Keratinocyte (primary cell): ENCODE measurements around the gene DLX3. TPM values are rescaled to one million over a fixed set of nuclear protein-coding genes. Genes with fewer than 3 reads are reported as not detected.

Source experiments
- DNase-seq: peaks from one replicate; pipeline ENCODE4 v3.0.0-alpha.2; 2011; ENCODE audit warnings: low read depth, missing footprints, low spot score
- FAIRE-seq: peaks from 2 replicates; lab custom pipeline; 2011; peaks lifted over from hg19 to GRCh38; lab: Jason Lieb, UNC
- H2AFZ ChIP-seq: 2 replicates; pipeline ENCODE4 v1.6.0; 2012; ENCODE audit warnings: low read length, control low read depth, inconsistent platforms; ENCODE audit not compliant: control insufficient read depth
- H3K27ac ChIP-seq: 2 replicates; pipeline ENCODE4 v1.5.1; 2011; ENCODE audit warnings: low read length; ENCODE audit not compliant: control insufficient read depth, insufficient read depth
- H3K27me3 ChIP-seq: 3 replicates; pipeline ENCODE4 v1.6.0; 2011; ENCODE audit warnings: low read length; ENCODE audit not compliant: control insufficient read depth, insufficient read depth; ENCODE audit errors: extremely low read depth
- H3K36me3 ChIP-seq, 2 experiments: 2 replicates in 1 of 2; 3 replicates in 1 of 2; pipeline ENCODE4 v1.5.1; 2011; ENCODE audit warnings: low read length in 2 of 2, mild to moderate bottlenecking in 1 of 2; ENCODE audit not compliant: control insufficient read depth in 2 of 2, insufficient read depth in 2 of 2; ENCODE audit errors: extremely low read depth in 1 of 2
- H3K4me1 ChIP-seq: 3 replicates; pipeline ENCODE4 v1.5.1; 2011; ENCODE audit warnings: low read length; ENCODE audit not compliant: control insufficient read depth, insufficient read depth; ENCODE audit errors: extremely low read depth
- H3K4me2 ChIP-seq: 3 replicates; pipeline ENCODE4 v1.6.0; 2011; ENCODE audit warnings: low read depth, low read length; ENCODE audit not compliant: control insufficient read depth, insufficient read depth; ENCODE audit errors: extremely low read depth
- H3K4me3 ChIP-seq, 3 experiments: fragments of 200-600 bp in 1 of 3; sonication (generic) in 1 of 3; 2 replicates in 2 of 3; 3 replicates in 1 of 3; pipeline ENCODE4 v1.5.1; 2011 to 2016; ENCODE audit warnings: low read length in 3 of 3, mild to moderate bottlenecking in 3 of 3, control low read depth in 2 of 3, inconsistent platforms in 1 of 3, low read depth in 1 of 3, mixed read lengths in 1 of 3, mixed run types in 1 of 3, moderate library complexity in 1 of 3; ENCODE audit not compliant: control insufficient read depth in 2 of 3, insufficient read depth in 2 of 3; ENCODE audit errors: extremely low read depth in 1 of 3
- H3K79me2 ChIP-seq: 2 replicates; pipeline ENCODE4 v1.6.0; 2012; ENCODE audit warnings: low read length; ENCODE audit not compliant: control insufficient read depth, insufficient read depth
- H3K9ac ChIP-seq: 3 replicates; pipeline ENCODE4 v1.6.0; 2011; ENCODE audit warnings: low read length; ENCODE audit not compliant: control insufficient read depth, insufficient read depth; ENCODE audit errors: extremely low read depth
- H3K9me1 ChIP-seq: 3 replicates; pipeline ENCODE4 v1.6.0; 2011; ENCODE audit warnings: low read length; ENCODE audit not compliant: control insufficient read depth, insufficient read depth; ENCODE audit errors: extremely low read depth
- H3K9me3 ChIP-seq: 2 replicates; pipeline ENCODE4 v1.5.1; 2012; ENCODE audit warnings: low read depth, low read length; ENCODE audit not compliant: control insufficient read depth
- H4K20me1 ChIP-seq: 3 replicates; pipeline ENCODE4 v1.6.0; 2011; ENCODE audit warnings: low read length; ENCODE audit not compliant: control insufficient read depth, insufficient read depth; ENCODE audit errors: extremely low read depth
- CTCF ChIP-seq, 3 experiments: IDR thresholded peaks in 1 of 3; conservative IDR thresholded peaks in 1 of 3; optimal IDR thresholded peaks in 1 of 3; 2 replicates in 2 of 3; 3 replicates in 1 of 3; pipeline versions ENCODE3 to v1.5.1; 2011; ENCODE audit warnings: low read length in 3 of 3, mild to moderate bottlenecking in 3 of 3, moderate library complexity in 2 of 3, control low read depth in 1 of 3, inconsistent platforms in 1 of 3; ENCODE audit not compliant: insufficient read depth in 2 of 3; ENCODE audit errors: extremely low read depth in 1 of 3
- EZH2 ChIP-seq: IDR thresholded peaks from one replicate; pipeline ENCODE4 v1.6.1; 2012; ENCODE audit warnings: inconsistent platforms, mild to moderate bottlenecking, low read length, moderate library complexity
- dilution Hi-C: fragments of 300-500 bp; cut with MboI; formaldehyde crosslinking; loops from one replicate; pipeline ENCODE4 v1.7.0; 2020; ENCODE audit warnings: low sequenced_read_pairs; ENCODE audit not compliant: extremely low pct_ligation_motif_present
- polyA plus RNA-seq, 5 experiments: library from polyadenylated mRNA; depleted of rRNA in 3 of 5; stranded (reverse) in 3 of 5; stranded (forward) in 1 of 5; unstranded in 1 of 5; fragments of >200 nt; gene quantifications; 1 replicate in 1 of 5; 2 replicates in 3 of 5; 3 replicates in 1 of 5; pipeline versions ENCODE4 v1.2.1 to v1.2.3, GENCODE V29; 2011 to 2012; ENCODE audit warnings: missing spikeins in 2 of 5, low read depth in 1 of 5, low replicate concordance in 1 of 5

The DLX3 gene
- polyA plus RNA-seq, 1 donor (not counting 4 experiments of a cell fraction or from before 2014, with no cell fraction given) = 0.72 TPM

- no peak for DNase-seq
- Histone ChIP-seq H4K20me1 (no peaks in the 10 kb centered on the region), H3K9me1 (no peaks in the 10 kb centered on the region), H3K27ac (no peak overlapping the region), H3K27me3 (peaks cover 20% of the 10 kb centered on the region), H3K79me2 (no peaks in the 10 kb centered on the region), H2AFZ (no peak overlapping the region), H3K36me3 (no peaks in the 10 kb centered on the region), H3K4me2 (no peak overlapping the region), H3K9me3 (no peaks in the 10 kb centered on the region), H3K4me3 (no peak overlapping the region), H3K9ac (no peak overlapping the region), H3K4me1 (peaks cover 31% of the 10 kb centered on the region)
- TF ChIP-seq CTCF (optimal IDR thresholded peaks at IDR 0.05 in 1 of 3, IDR thresholded peaks at IDR 0.05 in 1 of 3, conservative IDR thresholded peaks at IDR 0.05 in 1 of 3; ENCODE audit: extremely low read depth in 1 of 3, insufficient read depth in 2 of 3, low read length in 3 of 3) (no peak), EZH2 (no peak)
- FAIRE-seq = no peak
- dilution Hi-C loops = no loop called here
Measured at GRCh38 chr17:49985310-49985990, 9.6 kb downstream of the DLX3 start.

- TF ChIP-seq EZH2 = no peak
- no peak for TF ChIP-seq CTCF (optimal IDR thresholded peaks at IDR 0.05 in 1 of 3, IDR thresholded peaks at IDR 0.05 in 1 of 3, conservative IDR thresholded peaks at IDR 0.05 in 1 of 3; ENCODE audit: extremely low read depth in 1 of 3, insufficient read depth in 2 of 3, low read length in 3 of 3)
- H2AFZ ChIP-seq = no peak overlapping the region
- no peaks in the 10 kb centered on the region for H3K79me2 ChIP-seq
- dilution Hi-C loops = no loop called here
- H3K4me3 ChIP-seq = no peak overlapping the region
- FAIRE-seq (no peak), DNase-seq (no peak)
- H3K27ac ChIP-seq = no peak overlapping the region
- no peaks in the 10 kb centered on the region for H3K36me3 ChIP-seq
- no peaks in the 10 kb centered on the region for H3K9me3 ChIP-seq
- H4K20me1 ChIP-seq = no peaks in the 10 kb centered on the region
- H3K4me2 ChIP-seq = no peak overlapping the region
- no peaks in the 10 kb centered on the region for H3K9me1 ChIP-seq
- peaks cover 20% of the 10 kb centered on the region for H3K27me3 ChIP-seq
- peaks cover 38% of the 10 kb centered on the region for H3K4me1 ChIP-seq
- no peak overlapping the region for H3K9ac ChIP-seq
Measured at GRCh38 chr17:49984776-49985175, 10.2 kb downstream of the DLX3 start.
